HEK293T (cell line): ENCODE measurements around the gene RFK.
A peak's percentile ranks its signal among the peaks of the same experiment; 100 is the strongest.

ENCODE experiments used
- CTCF ChIA-PET: fragments of 350-600 bp; formaldehyde crosslinking; extraction: SDS; loops from one replicate; lab custom pipeline; 2021; ENCODE audit warnings: antibody characterized with exemption, inconsistent platforms; lab: Yijun Ruan, JAX
- POLR2A ChIA-PET: fragments of 350-600 bp; formaldehyde crosslinking; extraction: SDS; loops from one replicate; lab custom pipeline; 2020; ENCODE audit warnings: antibody characterized with exemption, inconsistent platforms; lab: Yijun Ruan, JAX
- DNase-seq: peaks from one replicate; pipeline ENCODE4 v3.0.0; 2012; ENCODE audit warnings: mixed read lengths; ENCODE audit errors: extremely low spot score
- ARNT ChIP-seq: fragments of 450-650 bp; IDR thresholded peaks from 2 replicates; pipeline ENCODE4 v1.6.1; 2017; ENCODE audit warnings: mild to moderate bottlenecking
- BHLHE40 ChIP-seq: fragments of 450-650 bp; IDR thresholded peaks from 2 replicates; pipeline ENCODE4 v1.6.1; 2016; ENCODE audit warnings: mild to moderate bottlenecking, moderate library complexity, borderline replicate concordance
- CTBP1 ChIP-seq: fragments of 450-650 bp; IDR thresholded peaks from 2 replicates; pipeline ENCODE4 v1.6.1; 2016; ENCODE audit warnings: borderline replicate concordance
- ELF4 ChIP-seq: fragments of 450-650 bp; IDR thresholded peaks from 2 replicates; pipeline ENCODE4 v1.6.1; 2017; ENCODE audit warnings: antibody characterized with exemption
- FOXA1 ChIP-seq: fragments of 450-650 bp; IDR thresholded peaks from 2 replicates; pipeline ENCODE4 v1.6.1; 2016; ENCODE audit warnings: mild to moderate bottlenecking
- FOXK2 ChIP-seq: fragments of 450-650 bp; IDR thresholded peaks from 2 replicates; pipeline ENCODE4 v1.6.1; 2016; ENCODE audit warnings: mild to moderate bottlenecking
- FOXM1 ChIP-seq: fragments of 450-650 bp; IDR thresholded peaks from 2 replicates; pipeline ENCODE4 v1.6.1; 2017; ENCODE audit warnings: mild to moderate bottlenecking, borderline replicate concordance
- HDGF ChIP-seq: fragments of 450-650 bp; IDR thresholded peaks from 2 replicates; pipeline ENCODE4 v1.6.1; 2017; ENCODE audit warnings: antibody characterized with exemption, borderline replicate concordance
- L3MBTL2 ChIP-seq: fragments of 450-650 bp; conservative IDR thresholded peaks from 2 replicates; pipeline ENCODE4 v1.6.1; 2016; ENCODE audit warnings: mild to moderate bottlenecking
- LEF1 ChIP-seq: fragments of 450-650 bp; IDR thresholded peaks from 2 replicates; pipeline ENCODE4 v1.6.1; 2017; ENCODE audit warnings: mild to moderate bottlenecking, borderline replicate concordance
- NFRKB ChIP-seq: fragments of 450-650 bp; IDR thresholded peaks from 2 replicates; pipeline ENCODE4 v1.6.1; 2016; ENCODE audit warnings: mild to moderate bottlenecking, moderate library complexity
- SP1 ChIP-seq: fragments of 450-650 bp; IDR thresholded peaks from 2 replicates; pipeline ENCODE4 v1.6.1; 2017
- SUZ12 ChIP-seq: fragments of 450-650 bp; IDR thresholded peaks from 2 replicates; pipeline ENCODE4 v1.6.1; 2016; ENCODE audit warnings: mild to moderate bottlenecking
- TARDBP ChIP-seq: fragments of 450-650 bp; IDR thresholded peaks from 2 replicates; pipeline ENCODE4 v1.6.1; 2016
- ZNF384 ChIP-seq: fragments of 450-650 bp; IDR thresholded peaks from 2 replicates; pipeline ENCODE4 v1.6.1; 2016
- TF ChIP-seq, protein P1 (sequence below): fragments of 450-650 bp; IDR thresholded peaks from 2 replicates; pipeline ENCODE4 v1.6.1; 2016

Gene RFK

DNA sequence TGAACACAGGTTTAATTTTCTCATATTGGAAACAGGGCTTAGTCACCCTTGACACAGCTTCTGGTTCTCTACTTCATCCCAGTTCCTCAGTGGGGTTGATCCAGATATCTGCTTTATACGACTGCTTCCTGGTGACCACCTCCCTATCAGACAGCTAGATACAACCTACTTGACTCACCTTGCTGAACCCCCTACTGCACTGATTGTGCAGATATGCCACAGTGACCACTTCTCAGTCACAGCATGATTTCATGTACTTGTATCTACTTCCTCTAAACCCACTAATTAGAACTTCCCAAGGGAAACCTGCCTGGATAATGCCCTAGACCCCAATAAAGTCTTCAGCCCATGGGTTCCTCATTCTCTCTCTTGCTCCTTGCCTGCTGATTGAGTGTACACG lies 18.4 kb upstream of the RFK start:
- ChIA-PET CTCF (no interaction called here), POLR2A (no interaction called here)
- DNase-seq: no peak
- TF ChIP-seq FOXM1 (no peak), NFRKB (no peak), HDGF (no peak), ARNT (no peak), BHLHE40 (no peak), FOXA1 (no peak)
- TF ChIP-seq, protein P1, sequence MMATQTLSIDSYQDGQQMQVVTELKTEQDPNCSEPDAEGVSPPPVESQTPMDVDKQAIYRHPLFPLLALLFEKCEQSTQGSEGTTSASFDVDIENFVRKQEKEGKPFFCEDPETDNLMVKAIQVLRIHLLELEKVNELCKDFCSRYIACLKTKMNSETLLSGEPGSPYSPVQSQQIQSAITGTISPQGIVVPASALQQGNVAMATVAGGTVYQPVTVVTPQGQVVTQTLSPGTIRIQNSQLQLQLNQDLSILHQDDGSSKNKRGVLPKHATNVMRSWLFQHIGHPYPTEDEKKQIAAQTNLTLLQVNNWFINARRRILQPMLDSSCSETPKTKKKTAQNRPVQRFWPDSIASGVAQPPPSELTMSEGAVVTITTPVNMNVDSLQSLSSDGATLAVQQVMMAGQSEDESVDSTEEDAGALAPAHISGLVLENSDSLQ: no peak

DNA sequence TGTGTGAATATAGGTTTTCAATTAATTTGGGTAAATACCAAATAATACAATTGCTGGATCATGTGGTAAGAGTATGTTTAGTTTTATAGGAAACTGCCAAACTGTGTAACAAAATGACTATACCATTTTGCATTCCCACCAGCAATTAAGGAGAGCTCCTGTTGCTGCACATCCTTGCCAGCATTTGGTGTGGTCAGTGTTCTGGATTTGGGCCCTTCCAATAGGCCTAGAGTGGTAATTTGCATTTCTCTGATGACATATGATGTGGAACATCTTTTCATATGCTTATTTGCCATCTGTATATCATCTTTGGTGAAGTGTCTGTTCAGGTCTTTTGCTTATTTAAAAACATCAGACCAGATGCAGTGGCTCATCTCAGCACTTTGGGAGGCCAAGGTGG lies 11.6 kb upstream of the RFK start:
- TF ChIP-seq CTBP1: no peak
- no peak for TF ChIP-seq ZNF384
- TF ChIP-seq ARNT: no peak
- TF ChIP-seq, protein P1: no peak
- no peak for TF ChIP-seq L3MBTL2
- TF ChIP-seq TARDBP: no peak
- TF ChIP-seq ELF4: no peak
- no peak for TF ChIP-seq SP1
- no peak for TF ChIP-seq SUZ12
- no peak for TF ChIP-seq NFRKB
- TF ChIP-seq LEF1: no peak
- no peak for TF ChIP-seq HDGF
- no peak for TF ChIP-seq BHLHE40
- TF ChIP-seq FOXM1: no peak
- no peak for TF ChIP-seq FOXK2
- TF ChIP-seq FOXA1: no peak
- CTCF ChIA-PET: no interaction called here
- DNase-seq: no peak
- POLR2A ChIA-PET: interaction anchor here (1.3 kb wide), 1 partner anchor 12 kb away, joined by 3 read pairs; the partner anchor contains the start of gene RFK

DNA sequence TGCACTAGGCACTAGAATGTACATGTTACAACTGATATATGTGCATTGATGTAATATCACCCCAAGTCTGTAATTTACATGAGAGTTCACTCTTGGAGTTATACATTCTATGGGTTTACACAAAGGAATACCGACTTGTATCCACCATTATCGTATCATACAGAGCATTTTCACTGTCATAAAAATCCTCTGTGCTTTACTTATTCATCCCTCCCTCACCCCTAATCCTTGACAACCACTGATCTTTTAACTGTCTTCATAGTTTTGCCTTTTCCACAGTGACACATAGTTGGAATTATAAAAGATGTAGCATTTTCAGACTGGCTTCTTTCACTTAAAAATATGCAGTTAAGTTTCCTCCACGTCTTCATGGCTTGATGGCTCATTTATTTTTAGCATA lies 11.1 kb upstream of the RFK start:
- ChIA-PET POLR2A (interaction anchor here (1.3 kb wide), 1 partner anchor 11 kb away, joined by 3 read pairs; the partner anchor contains the start of gene RFK), CTCF (no interaction called here)
- TF ChIP-seq L3MBTL2 (no peak), ARNT (no peak)
- no peak for DNase-seq

DNA sequence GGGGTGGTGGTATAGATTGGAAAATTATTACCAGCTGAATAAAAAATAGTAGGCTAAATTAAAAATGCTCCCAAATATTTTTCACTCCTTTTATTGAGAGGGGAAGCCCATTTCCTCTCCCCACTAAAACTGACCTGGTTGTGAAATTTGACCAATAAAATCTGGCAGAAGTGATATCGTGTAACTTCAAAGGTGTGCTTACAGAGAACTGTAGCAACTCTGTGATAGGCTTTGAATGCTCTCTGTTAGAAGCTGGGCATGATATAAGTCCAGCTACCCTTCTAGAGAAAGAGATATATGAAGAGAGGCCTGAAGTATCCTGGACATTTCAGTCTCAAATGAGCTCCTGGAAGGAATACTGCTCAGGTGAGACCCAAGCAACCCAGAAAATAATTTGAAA lies 10.2 kb upstream of the RFK start:
- DNase-seq: no peak
- POLR2A ChIA-PET: no interaction called here
- CTCF ChIA-PET: no interaction called here
- TF ChIP-seq, protein P1: no peak
- TF ChIP-seq NFRKB: no peak
- TF ChIP-seq ZNF384: no peak
- TF ChIP-seq HDGF: no peak
- no peak for TF ChIP-seq BHLHE40
- no peak for TF ChIP-seq SUZ12
- TF ChIP-seq ELF4: no peak
- TF ChIP-seq FOXK2: no peak
- TF ChIP-seq SP1: no peak
- no peak for TF ChIP-seq FOXA1
- no peak for TF ChIP-seq ARNT
- TF ChIP-seq L3MBTL2: no peak
- no peak for TF ChIP-seq FOXM1
- no peak for TF ChIP-seq TARDBP
- TF ChIP-seq LEF1: no peak

DNA sequence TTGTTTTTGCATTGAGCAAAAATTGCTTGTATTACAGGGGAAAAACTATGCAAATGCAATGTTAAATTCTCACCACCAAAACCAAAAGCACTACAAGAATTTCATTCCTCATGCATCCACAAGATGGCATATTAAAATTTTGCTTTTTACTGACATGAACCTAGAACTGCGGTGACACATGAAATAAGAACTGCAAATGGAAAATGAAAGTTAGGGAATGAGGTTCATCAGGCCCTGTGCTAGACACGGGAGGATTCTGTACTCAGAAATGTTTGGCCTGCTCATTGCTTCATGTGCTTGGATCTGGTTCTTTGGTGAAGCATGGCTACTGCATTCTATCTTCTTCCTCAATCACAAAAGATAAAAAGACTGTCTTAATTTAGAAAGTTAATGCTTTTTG lies 9.1 kb upstream of the RFK start:
- peak; percentile 34 for DNase-seq
- ChIA-PET POLR2A (no interaction called here), CTCF (interaction anchor here (0.8 kb wide), 1 partner anchor 17 kb away, joined by 3 read pairs; no protein-coding TSS in a partner anchor)
- TF ChIP-seq SUZ12 (no peak), TARDBP (no peak), FOXK2 (no peak), FOXM1 (no peak), ARNT (no peak), SP1 (no peak)

DNA sequence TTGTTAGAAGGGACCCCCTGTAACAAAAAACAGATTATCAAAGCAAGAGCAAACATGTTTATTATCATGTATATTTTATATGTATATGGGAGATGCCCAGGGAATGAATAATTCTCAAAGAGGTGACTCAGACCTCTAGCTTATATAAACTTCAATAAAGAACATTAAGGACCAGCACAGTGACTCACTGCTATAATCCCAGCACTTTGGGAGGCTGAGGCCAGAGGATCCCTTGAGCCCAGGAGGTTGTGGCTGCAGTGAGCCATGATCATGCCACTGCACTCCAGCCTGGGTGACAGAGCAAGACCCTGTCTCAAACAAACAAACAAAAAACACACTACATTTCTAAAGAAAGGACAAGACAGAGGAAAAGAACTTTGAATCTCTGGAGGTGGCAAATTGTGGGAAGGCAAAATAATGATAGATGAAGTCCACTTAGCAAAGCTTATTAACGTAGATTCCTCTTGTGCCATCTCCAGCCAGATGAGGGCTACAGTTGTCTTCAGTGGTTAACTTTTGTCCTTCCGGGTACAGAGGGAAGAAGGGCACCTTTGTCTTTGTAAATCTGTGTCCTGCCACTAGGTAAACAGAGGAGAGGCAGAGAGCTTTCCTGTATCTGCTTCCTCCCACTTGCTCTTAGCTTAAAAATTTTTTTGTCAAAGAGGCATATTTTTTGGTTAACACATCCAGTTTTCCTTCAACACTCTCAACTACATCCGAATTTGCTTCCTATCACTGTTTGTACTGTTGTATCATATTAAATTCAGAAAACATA lies 7.5 kb upstream of the RFK start:
- ChIA-PET CTCF (no interaction called here), POLR2A (no interaction called here)
- DNase-seq: no peak

More for the DNA sequence above, 7.5 kb upstream of the RFK start:
- TF ChIP-seq CTBP1: no peak
- no peak for TF ChIP-seq HDGF
- no peak for TF ChIP-seq L3MBTL2
- TF ChIP-seq FOXK2: no peak
- no peak for TF ChIP-seq BHLHE40
- no peak for TF ChIP-seq ARNT
- no peak for TF ChIP-seq SUZ12
- TF ChIP-seq NFRKB: no peak
- TF ChIP-seq ZNF384: no peak
- no peak for TF ChIP-seq ELF4
- TF ChIP-seq SP1: no peak
- TF ChIP-seq LEF1: no peak
